Superior temporal gyrus (tissue), 1 donor: ENCODE measurements around the gene TNS1.

Source experiments
- DNase-seq: peaks from one replicate; pipeline ENCODE4 v3.0.0-alpha.2; 2016; ENCODE audit errors: extremely low spot score

TNS1 gene

GRCh38 chr2:217956586-217957457, 46.0 kb downstream of the TNS1 start:
- no peak for DNase-seq

DNA sequence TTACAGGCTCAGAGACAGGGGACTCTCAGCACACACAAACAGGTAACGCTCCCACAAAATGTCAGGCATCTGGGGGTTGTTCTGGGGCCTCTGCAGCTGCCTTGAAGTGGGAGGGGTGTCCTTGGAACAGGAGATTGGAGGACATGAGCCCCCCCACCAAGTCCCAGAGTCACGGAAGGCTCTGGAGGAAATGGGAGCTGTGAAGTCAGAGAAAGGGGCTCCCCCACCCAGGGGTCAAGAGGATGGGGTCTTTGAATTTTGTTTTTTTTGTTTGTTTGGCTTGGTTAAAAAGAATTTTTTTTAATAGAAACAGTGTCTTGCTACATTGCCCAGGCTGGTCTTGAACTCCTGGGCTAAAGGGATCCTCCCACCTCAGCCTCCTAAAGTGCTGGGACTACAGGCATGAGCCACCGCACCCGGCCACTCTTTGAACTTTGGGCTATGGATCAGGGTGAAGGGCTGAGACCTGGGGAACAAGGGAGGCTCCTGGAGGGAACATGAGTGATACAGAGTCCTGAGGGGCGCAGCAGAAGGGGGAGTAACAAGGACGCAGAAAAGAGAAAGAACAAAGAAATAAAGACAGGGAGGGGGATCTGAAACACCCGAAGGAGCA, 46.8 kb downstream of the TNS1 start:
- no peak for DNase-seq

DNA sequence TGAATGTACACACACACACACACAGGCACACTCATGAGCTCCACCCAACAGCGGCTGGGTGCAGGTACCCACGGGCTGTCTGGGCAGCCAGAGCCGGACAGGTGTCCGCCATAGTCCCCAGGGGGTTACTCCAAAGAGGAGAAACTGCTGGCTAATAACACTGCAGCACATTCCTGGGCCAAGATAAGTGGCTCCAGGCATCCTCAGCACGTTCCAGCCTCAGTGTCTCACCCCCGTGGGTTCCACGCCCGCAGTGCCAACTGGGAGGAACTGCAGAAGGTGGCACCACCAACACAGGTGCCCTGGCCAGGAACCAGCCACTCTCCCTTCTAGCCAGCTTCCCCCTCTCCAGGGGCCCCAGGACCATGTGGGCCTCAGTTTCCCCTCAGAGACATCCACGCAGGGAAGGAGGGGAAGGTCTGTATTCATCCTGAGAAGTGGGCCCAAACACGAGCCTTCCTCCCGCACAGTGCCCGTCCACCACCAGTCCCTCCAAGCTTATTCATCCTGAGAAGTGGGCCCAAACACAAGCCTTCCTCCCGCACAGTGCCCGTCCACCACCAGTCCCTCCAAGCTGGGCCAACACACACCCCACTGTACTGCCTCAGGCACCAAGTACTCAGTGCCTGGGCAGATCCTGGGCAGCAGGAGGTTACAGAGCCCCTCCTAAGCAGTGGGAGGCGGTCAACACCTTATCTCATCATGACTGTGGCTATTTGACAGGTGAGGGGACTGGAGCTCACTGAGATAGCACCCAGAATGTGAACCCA, 47.6 kb downstream of the TNS1 start:
- DNase-seq = no peak

DNA sequence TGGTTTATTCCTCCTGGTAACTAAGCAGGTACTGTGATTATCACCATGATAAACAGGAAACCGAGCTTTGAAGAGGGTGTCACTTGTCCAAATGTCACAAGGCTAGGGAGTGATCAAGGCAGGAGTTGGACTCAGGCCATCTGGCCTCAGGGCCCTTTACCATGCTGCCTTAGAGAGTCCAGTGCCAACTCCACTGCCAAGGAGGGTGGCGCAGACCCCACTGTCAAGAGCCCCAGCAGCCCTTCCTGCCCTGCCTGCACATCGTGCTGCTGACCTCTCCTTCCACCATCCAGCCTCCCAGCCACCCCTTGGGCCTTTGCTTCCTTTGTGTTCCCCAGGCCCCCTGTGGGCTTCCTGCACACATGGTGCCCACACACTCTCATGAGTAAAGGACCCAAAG, 48.3 kb downstream of the TNS1 start:
- no peak for DNase-seq

DNA sequence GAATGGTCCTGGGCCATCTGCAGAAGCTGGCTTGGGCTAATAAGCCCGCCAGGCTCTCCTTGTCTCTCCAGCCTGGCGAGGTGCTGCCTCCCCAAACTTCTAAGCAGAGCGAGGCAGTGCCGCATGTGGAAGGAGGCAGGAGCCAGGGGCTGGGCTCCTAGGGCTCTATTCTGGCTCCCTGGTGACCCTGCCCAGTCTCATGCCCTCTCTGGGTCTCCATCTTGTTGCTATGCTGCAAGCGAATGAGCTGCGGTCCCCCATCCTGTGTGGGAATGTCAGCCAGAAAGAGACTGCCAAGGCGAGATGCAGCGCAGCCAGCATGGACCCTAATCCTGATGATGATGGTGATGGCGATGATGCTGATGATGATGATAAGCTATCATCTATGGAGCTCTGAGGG, 48.7 kb downstream of the TNS1 start:
- no peak for DNase-seq

DNA sequence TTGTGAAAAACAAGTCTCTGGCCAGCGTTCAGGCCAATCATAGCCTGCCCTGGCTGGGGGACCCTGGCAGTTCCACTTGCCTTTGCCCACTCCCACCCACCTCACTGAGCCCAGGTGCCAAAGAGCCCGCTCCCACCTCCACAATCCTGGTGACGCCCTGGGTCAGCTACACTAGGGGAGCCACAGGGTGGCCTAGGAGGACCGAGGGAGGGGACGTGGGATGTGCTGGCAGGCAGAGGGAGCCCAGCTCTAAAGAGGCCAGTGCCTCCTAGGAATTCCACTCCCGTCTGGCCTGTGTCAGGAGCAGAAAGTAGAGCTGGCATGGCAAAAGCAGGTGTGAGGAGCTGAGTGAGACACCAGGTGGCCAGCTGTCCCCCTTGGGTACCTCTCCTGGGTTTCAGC, 49.3 kb downstream of the TNS1 start:
- DNase-seq = no peak

DNA sequence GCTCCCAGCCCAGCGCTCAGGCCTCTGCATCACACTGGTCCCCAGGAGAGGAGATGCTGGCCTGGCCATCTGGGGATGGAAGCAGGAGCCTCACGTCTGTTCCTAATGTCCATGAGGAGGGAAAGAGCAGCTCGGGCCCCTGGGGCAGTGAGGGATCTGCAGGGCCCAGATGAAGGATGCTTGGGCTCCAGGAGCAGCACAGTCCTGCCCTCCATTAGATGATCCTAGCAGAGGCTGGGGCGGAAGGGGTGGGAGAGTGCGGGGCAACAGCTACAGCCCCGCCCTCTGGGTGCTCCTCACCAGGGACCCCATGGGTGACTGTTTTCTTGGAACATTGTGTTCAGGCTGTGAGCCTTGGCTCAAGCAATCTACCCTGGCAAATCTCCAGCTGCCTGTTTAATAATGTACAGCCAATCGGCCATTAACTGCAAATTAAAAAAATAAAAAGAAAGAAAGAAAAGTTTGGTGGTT, 49.7 kb downstream of the TNS1 start:
- DNase-seq = no peak

DNA sequence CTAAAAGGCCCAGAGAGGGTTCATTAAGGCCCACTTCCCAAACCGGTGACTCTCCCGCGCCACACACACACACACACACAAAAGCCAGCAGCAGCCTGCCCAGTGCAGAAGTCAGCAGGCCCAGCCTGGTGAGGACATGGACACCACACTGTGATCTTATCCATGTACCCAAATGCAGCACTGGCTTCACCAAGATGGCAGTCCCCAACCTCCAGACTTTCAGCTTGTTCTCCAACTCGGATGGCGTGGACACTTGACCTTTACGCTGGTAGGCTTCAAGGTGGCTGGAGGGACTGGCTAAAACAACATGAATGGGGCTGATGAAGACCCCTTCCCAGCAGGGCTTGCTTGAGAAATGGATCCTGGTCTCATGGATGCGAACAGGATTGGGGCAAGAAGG, 50.4 kb downstream of the TNS1 start:
- no peak for DNase-seq

- no peak for DNase-seq
Measured at GRCh38 chr2:217951521-217952247, 51.1 kb downstream of the TNS1 start.

DNA sequence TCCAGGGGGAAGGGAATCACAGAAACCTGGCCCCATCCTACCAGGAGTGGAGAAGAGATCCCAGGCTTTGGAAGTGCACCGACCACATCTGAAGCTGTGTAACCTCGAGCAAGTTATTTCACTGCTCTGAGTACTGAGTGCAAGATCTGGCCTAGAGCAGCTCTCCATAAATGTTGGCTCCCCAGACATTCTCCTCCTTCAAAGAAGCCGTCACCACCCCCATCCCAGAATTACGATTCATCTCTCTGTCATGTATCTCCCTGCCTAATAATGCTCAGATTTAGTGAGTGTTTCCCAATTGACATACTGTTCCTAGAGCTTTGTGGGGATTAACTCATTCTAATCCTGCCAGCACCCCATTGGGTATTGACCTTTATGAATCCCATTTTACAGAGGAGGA, 51.7 kb downstream of the TNS1 start:
- DNase-seq = no peak

- DNase-seq = no peak
Measured at GRCh38 chr2:217950401-217950871, 52.4 kb downstream of the TNS1 start.

GRCh38 chr2:217949447-217949846, 53.3 kb downstream of the TNS1 start:
- DNase-seq = no peak

- DNase-seq = no peak
Measured at GRCh38 chr2:217948897-217949296, 53.9 kb downstream of the TNS1 start.

DNA sequence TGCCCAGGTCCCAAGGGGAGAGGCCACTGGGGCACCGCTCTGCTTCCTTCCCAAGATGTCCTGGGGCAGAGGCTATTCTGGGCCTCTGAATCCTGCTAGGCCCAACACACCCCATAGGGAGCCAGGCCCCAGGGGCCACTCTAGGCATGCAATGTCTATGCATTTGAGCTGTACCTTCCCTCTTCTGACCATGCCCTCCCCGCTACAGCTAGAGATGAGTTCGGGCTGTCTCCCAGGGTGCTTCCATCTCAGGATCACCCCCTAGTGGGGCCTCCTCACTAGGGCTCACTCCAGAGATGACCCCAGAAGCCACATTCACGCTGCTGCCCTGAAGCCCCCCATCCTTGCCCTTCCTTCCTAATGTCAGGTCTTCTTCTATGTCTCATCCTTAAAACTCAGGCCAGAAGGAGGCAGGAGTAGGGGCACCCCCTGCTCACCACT, 54.4 kb downstream of the TNS1 start:
- DNase-seq = no peak

GRCh38 chr2:217947383-217948350, 55.1 kb downstream of the TNS1 start:
- DNase-seq = peak; percentile 64

- DNase-seq = no peak
Measured at GRCh38 chr2:217946051-217946450, 56.7 kb downstream of the TNS1 start.

DNA sequence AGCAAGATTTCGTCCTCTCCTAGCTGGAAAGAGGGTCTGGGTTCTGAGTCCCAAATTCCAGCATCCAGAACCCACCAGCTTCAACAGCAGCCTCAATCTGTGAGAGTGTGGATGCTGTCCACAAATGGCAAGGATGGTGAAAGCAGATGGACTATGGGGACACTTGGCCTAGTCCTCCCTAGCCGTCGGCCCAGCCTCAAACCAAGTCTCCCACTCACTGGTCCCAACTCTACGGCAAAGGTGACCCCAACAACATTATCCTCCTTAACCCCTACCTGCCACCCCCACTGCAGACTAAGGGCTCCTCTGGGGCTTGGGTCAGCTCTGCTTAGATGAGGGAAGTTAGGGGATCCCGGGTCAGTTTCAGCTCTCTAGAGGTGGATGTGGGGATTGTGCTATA, 57.3 kb downstream of the TNS1 start:
- DNase-seq = no peak

- DNase-seq = no peak
Measured at GRCh38 chr2:217944923-217945322, 57.9 kb downstream of the TNS1 start.

DNA sequence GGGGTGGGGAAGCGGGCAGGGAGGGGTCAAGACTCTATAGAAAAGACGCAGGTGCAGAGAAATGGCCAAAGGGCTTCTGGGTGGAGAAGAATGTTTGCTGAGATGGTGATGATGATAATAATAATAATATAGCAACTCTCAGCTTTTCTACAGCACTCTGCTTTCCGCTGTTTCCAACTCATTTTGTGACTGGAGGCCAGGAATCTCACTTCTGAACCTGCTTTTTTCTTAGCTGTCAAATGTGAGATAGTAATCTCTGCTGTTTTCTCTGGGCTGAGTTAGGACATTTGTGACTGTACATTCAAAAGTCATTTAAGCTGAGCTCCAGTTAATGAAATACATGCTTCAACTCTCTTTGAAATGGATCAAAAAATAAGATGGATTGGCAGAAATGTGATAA, 58.4 kb downstream of the TNS1 start:
- DNase-seq = no peak
